Kidney epithelial cell (primary cell): Measurements from ENCODE around the gene TMEM87B. TPM values are rescaled to one million over a fixed set of nuclear protein-coding genes. Genes with fewer than 3 reads are reported as not detected.
"Not testable (repeated sequence)": the region's sequence is repeated elsewhere in the genome, so short reads cannot be mapped to it uniquely, and the experiment has no call there.

Experiments
- DNase-seq: peaks from one replicate; pipeline ENCODE4 v3.0.0-alpha.2; 2010; ENCODE audit warnings: low read depth
- H3K27me3 ChIP-seq: 2 replicates; pipeline ENCODE4 v1.6.0; 2011; ENCODE audit warnings: low read length; ENCODE audit not compliant: control insufficient read depth, insufficient read depth
- H3K36me3 ChIP-seq: 2 replicates; pipeline ENCODE4 v1.5.1; 2011; ENCODE audit warnings: low read length; ENCODE audit not compliant: control insufficient read depth, insufficient read depth
- H3K4me3 ChIP-seq: 2 replicates; pipeline ENCODE4 v1.5.1; 2011; ENCODE audit warnings: low read depth, mild to moderate bottlenecking, control low read depth, low read length
- total RNA-seq: library from RNA; depleted of rRNA; stranded (reverse); fragments of >200 nt; gene quantifications from 2 replicates; pipeline ENCODE4 v1.2.3, GENCODE V29; 2015
- TF ChIP-seq, protein P1 (sequence below): IDR thresholded peaks from 2 replicates; pipeline ENCODE4 v1.5.1; 2011; ENCODE audit warnings: mild to moderate bottlenecking, moderate library complexity, low read length, control low read depth, inconsistent platforms; ENCODE audit not compliant: insufficient read depth, poor library complexity, severe bottlenecking

Gene TMEM87B
- total RNA-seq, 1 donor from 2014 or later: 24.5 TPM

DNA sequence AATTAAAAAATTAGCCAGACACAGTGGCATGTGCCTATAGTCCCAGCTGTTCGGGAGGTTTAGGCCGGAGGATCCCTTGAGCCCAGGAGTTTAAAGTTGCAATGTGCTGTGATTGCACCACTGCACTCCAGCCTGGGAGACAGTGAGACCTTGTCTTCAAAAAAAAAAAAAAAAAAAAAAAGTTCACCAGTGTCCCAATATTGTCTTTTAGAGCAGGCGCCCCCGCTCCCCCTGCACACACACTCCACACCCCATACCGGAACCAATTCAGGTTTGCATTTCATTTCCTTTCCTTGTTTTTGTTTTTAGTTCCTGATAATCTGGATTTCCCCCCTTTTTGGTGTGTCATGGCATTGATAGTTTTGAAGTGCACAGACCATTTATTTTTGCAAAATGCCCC is 10.4 kb downstream of the TMEM87B start:
- TF ChIP-seq, protein P1, sequence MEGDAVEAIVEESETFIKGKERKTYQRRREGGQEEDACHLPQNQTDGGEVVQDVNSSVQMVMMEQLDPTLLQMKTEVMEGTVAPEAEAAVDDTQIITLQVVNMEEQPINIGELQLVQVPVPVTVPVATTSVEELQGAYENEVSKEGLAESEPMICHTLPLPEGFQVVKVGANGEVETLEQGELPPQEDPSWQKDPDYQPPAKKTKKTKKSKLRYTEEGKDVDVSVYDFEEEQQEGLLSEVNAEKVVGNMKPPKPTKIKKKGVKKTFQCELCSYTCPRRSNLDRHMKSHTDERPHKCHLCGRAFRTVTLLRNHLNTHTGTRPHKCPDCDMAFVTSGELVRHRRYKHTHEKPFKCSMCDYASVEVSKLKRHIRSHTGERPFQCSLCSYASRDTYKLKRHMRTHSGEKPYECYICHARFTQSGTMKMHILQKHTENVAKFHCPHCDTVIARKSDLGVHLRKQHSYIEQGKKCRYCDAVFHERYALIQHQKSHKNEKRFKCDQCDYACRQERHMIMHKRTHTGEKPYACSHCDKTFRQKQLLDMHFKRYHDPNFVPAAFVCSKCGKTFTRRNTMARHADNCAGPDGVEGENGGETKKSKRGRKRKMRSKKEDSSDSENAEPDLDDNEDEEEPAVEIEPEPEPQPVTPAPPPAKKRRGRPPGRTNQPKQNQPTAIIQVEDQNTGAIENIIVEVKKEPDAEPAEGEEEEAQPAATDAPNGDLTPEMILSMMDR: no peak
- H3K4me3 ChIP-seq: no peak overlapping the region

DNA sequence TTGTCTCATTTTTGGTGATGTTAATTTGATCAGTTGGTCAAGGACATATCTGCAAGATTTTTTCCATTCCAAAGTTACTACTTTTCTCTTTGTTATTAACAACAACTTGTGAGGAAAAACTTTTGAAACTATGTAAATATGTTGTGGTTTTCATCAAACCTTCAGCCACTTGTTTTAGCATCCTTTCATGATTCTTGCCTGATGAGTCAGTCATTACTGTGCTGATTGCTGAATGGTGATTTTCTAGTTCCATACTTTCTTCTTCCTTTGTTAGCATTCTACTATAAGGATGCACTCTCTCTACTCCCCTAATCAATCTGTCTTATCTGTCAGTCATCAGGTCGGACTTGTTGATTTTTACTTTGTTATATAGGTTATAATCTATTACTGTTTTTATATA is 10.9 kb downstream of the TMEM87B start:
- H3K36me3 ChIP-seq: no peaks in the 10 kb centered on the region
- DNase-seq: peak; percentile 32
- H3K4me3 ChIP-seq: no peak overlapping the region
- TF ChIP-seq, protein P1: no peak
- H3K27me3 ChIP-seq: no peaks in the 10 kb centered on the region

More for the DNA sequence above, 10.4 kb downstream of the TMEM87B start:
- no peaks in the 10 kb centered on the region for H3K27me3 ChIP-seq
- no peaks in the 10 kb centered on the region for H3K36me3 ChIP-seq
- no peak for DNase-seq

DNA sequence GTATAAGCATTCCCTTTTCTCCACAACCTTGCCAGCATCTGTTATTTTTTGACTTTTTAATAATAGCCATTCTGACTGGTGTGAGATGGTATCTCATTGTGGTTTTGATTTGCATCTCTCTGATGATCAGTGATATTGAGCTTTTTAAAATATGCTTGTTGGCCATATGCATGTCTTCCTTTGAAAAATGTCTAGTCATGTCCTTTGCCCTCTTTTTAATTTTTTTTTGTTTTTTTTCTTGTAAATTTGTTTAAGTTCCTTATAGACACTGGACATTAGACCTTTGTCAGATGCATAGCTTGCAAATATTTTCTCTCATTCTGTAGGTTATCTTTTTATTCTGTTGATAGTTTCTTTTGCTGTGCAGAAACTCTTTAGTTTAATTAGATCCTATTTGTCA is 14.7 kb downstream of the TMEM87B start:
- not testable (repeated sequence) for H3K27me3 ChIP-seq, DNase-seq, H3K36me3 ChIP-seq

DNA sequence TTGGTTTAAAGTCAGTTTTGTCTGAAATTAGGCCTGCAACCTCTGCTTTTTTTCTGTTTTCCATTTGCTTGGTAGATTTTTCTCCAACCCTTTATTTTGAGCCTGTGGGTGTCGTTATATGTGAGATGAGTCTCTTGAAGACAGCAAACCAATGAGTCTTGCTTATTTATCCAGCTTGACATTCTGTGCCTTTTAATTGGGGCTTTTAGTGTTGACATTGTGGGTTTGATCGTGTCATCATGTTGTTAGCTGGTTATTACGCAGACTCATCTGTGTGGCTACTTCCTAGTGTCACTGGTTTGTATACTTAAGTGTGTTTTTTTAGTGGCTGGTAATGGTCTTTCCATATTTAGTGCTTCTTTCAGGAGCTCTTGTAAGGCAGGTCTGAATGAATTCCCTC is 18.8 kb downstream of the TMEM87B start:
- H3K4me3 ChIP-seq: no peak overlapping the region
- DNase-seq: no peak
- TF ChIP-seq, protein P1: no peak
- H3K36me3 ChIP-seq: peaks cover 3% of the 10 kb centered on the region
- H3K27me3 ChIP-seq: no peaks in the 10 kb centered on the region

More for the DNA sequence above, 14.7 kb downstream of the TMEM87B start:
- H3K4me3 ChIP-seq: not testable (repeated sequence)

DNA sequence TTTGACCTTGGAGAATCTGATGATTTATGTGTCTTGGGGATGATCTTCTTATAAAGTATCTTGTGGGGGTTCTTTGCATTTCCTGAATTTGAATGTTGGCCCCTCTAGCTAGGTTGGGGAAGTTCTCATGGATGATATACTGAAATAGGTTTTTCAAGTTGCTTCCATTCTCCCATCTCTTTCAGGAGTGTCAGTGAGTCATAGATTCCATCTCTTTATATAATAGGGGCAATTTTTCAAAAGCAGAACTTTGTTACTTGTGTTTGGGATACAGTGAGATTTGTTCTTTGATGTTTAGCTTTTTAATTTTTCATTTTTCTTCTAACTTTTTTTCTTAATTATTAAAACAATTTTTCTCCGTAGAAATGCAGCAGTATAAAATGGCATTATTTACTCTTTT is 19.4 kb downstream of the TMEM87B start:
- DNase-seq: no peak
- Histone ChIP-seq H3K36me3 (peaks cover 3% of the 10 kb centered on the region), H3K4me3 (no peak overlapping the region), H3K27me3 (no peaks in the 10 kb centered on the region)
- TF ChIP-seq, protein P1: no peak

DNA sequence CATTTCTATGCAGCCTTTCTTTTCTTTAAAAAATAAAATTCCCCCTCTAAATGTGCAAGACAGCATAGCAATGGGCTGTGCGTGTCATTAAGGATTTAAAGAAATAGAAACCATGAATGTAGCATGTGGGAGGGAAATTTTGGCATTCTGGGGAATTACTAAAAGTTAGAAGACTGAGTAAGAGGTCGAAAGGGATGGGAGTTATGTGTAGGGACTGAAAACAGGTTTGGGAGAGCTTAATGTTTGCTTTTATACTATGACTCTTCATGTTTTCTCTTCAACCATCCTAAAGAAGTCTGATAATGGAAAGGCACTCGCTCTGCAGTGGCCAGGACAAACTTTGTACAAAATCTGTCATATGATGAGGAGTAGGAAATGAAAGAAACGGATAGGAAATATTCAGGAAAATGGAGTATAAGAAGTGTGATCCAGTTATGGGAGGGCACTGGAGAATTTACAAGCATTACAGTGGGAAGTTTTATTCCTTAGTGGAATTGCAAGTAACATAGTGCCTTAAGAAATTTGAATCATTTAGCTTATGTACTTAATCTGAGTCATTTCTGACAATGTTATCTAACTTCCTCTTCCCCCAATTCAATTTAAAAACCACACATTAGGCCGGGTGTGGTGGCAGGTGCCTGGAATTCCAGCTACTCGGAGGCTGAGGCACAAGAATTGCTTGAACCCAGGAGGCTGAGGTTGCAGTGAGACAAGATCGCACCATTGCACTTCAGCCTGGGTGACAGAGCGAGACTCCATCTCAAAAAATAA is 20.6 kb downstream of the TMEM87B start:
- H3K4me3 ChIP-seq: no peak overlapping the region
- H3K36me3 ChIP-seq: peaks cover 3% of the 10 kb centered on the region
- TF ChIP-seq, protein P1: no peak
- no peak for DNase-seq
- no peaks in the 10 kb centered on the region for H3K27me3 ChIP-seq
